ENCODE results near the gene VAV2.

The VAV2 gene

DNA sequence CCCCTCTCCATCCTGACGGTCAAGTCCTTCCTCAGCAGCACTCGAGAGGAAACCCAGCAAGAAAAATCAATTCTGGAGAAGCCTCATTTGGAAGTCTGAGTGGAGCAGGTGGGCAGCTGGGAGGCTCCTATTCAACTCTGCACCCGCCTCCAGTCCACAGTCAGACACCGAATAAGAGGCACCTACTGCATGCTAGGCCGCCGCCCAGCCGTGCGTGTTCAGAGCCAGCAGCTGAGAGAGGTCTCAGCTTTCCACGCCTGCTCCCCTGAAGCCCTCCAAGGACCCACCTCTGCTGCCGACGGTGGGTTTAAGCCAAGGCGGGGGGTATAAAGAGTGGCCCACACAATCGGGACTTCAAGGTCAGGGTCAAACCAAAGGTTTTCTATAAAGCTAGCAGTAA, 41.9 kb downstream of the VAV2 start:
- DNase-seq, result no peak

DNA sequence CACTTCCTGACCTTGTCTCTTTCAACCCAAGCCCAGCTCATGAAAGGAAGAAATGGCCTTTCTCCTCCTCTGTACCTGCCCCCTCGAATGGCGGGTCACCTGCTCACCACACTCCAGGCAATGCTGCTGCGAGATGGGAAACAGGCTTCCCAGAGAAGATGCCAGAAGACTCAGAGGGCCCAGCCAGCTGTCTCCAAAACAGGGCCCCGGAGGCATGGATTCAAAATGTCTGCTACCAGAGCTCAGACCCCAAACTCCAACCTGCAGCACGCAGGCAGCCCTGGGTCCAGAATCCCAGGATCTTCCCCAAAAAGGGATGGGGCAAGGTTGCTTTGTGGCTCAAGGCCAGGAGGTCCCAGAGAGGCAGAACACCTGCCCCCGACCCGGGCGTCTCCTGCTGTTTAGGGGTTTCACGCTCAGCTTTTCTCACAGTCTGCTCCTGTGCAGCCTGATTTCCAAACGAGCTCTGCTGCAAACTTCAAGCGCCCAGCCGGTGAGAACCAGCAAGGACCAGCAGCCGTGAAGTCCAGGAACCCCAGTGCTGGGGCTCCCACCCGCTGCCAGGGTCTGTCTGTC, 42.5 kb downstream of the VAV2 start:
- no peak for DNase-seq

DNA sequence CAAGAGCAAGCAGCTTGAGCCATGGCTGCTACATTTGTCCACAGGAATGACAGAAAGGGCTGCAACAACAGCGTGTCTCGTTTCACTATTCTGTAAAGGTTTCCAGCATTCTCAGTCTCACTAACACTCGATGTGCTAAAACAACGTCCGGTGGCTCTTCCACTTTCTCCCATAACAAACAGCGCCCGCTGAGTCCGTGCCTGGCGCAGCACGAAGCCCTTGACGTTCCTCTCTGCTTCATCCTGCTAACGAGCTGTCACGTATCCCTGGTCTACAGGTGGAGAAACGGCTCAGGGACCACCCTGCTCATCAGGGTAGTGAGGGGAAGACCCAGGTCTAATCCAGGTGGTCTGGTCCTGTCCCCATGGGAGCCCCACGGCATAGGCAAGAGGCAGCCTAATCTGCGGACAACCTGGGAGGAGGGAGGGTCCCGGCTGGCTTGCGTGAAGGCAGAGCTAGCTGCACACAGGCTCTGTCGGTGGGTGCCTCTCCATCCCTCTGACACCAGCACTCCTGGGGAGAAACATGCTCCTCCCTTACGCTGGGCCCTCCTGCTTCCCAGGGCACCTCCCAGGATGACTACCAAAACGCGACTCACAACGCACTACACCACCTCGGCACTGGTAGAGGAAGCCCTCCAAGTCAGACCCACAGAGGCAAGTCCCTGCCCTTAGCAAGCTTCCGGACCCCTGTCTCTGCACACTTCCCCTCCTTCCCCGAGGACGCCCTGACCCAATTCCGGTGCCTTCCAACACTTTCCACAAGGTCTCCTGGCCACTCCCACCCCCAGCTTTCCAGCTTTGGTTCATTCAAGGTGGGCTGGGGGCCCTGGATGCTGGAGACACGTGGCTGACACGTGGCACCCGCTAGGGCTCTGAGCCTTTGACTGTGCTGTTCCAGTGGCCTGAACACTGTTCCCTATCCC, 43.3 kb downstream of the VAV2 start:
- DNase-seq, result no peak

DNA sequence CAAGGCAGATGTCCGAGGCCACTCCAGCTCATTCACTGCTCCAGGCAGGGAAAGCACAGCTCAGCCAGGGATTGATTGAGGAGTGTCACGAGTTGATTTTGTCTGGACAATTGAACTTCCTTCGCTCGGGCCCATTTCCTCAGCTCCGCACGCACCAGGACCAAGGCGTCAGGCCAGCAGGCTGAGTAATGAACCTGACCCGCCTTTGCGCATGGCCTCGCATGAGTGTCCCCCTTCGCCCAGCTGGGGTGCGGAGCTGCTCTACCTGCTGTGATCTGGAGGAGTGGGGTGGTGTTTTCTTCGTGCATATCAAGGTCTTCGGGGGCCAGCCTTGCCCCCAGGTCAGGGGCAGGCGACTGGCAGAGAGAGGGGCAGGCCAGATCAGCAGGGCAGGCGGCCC, 44.0 kb downstream of the VAV2 start:
- no peak for DNase-seq

DNA sequence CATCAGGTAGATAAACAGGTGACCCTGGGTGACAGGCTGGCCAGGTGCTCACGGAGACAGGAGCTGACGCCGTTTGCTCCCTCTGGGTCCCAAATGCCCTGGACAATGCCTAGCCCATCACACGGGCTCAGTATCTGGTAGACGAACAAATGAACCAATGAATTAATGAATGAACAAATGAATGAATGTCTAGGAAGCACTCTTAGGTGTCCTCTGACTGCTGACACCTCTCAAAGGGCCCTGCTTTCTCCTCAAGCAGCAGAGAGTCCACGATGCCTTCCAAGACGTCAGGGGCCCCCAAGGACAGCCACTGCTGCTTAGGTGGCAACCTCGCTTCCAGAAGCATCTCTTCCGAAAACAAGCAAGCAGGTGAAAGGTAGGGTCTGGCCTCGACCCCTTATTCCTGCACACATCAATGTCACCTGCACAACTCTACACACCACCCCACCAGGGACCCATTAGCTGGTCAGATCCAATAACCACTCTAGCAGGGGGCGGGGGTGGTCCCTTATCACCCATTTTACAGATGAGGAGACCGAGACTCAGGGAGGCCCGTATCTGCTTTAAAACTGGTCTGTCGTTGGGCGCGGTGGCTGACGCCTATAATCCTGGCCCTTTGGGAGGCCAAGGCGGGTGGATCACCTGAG, 45.2 kb downstream of the VAV2 start:
- DNase-seq, result no peak

DNA sequence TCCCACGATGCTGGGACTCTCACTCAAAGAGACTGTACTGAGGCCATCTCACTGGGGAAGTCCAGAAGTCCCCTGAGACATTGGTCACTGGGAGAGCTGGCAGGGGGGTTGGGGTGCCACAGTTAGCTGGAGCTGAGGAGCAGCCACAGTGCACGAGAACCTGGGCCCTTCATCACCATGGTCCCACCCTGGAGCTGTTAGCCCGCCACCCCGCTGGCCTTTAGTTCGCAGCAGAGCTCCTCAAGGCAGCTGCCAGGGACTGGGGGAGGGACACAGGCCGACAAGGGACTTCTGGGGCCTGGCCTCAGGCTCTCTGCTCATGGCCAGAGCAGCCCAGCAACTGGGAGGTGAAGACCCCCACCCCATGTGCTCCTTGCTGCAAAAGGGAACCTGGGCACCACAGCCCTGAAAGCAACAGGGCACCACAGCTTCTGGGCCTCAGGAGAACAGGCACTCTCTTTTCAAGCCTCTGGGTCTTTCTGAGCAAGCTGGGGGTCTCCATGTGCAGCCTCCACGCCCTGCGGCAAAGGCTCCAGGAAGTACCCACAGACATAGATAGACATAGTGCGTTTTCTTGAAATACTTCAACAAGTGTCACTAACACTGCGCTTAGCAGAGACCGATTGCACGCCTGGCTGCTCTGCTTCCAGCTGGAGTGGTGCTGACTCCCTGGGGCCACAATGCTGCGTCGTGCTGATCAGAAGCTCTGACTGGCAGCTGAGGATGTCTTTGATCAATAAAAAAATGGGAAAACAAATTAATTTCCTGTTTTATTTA, 46.0 kb downstream of the VAV2 start:
- no peak for DNase-seq

DNA sequence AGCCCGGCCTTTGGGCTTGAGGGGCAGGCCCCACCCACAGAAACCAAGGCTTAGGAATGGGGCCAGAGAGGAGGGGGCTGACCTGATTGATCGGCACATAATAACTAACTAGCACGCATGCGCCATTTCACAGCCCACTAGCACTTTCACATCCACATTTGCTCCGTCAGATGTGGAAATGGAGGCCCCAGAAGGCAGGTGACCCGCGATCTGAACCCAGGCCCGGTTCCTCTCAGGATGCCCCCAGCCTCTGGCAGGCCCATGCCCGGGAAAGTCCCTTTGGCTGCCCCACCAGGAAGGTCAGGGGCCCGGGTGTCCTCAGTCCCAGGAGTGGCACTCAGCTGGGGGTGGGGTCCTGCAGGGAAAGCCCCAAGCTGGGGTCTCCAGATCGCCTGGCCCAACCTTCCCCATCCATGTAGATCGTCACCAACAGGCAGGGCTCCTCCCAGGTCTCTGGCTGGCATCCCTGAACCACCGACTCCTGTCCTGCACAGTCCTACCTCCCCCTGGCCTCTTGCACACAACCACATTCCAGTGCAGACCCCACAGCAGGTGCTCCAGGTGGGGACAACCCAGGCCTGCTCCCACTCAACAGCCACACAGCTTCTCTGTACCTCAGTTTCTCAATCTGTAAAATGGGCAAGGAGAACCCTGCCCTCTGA, 46.7 kb downstream of the VAV2 start:
- DNase-seq, result no peak

DNA sequence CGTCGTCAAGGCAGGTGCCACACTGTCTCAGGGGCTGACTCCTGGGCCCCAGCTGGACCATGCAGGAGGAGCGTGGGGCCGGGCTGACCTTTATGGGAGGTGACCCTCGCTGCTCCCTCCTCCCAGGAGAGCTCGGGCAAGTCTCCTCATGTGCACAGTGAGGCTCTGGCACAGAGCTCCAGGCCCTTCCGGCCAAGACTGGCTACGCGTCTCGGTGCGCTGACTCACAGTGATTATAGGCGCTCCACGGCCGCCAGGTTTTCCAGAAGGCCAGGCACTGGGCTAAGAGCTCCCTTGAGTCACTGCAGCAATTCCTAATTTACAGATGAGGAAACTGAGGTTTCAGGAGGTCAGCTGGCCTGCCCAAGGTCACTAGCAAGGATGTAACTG, 47.4 kb downstream of the VAV2 start:
- DNase-seq, result no peak

DNA sequence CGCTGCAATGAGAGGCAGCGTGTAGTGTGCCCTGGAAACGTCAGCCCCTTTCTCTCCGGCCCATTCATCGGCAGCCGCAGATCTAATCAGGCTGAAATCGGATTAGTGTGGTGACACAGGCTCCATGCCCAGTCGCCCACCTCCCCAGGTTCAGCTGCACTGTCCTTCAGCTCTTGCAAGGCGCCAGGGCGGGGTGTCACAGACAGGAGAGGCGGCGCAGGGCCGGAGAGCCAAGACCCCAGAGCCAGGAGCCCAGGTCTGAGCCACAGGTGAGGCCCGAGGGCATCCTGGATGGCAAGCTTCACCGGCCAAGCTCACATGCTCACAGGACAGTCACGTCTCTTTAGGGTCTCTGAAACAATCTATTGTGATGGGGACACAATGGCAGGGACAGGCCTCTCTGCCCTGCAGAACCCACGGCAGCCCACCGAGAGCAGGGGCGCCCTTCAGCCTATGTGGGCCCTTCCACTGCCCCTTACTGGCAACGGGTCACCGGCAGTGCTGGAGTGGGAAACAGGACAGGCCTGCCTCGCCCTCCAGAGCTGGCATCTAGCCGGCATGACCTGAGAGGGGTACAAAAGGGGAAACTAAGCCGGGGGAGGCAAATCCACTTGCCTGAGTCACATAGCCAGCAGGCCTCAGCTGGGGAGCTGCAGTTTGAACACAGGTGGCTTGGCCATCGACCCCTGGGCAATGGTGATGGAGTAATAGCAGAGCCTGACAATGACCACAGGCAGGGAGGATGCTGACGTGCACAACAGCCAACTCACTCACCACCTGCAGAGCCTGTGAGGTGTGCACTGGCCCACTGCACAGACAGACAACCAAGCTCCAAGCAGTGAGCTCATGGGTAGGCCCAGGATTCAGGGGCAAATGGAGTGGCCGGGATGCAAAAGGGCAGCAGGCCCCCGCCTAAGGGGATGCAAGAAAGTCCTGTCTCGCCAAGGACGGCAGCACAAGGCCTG, 48.1 kb downstream of the VAV2 start:
- no peak for DNase-seq

DNA sequence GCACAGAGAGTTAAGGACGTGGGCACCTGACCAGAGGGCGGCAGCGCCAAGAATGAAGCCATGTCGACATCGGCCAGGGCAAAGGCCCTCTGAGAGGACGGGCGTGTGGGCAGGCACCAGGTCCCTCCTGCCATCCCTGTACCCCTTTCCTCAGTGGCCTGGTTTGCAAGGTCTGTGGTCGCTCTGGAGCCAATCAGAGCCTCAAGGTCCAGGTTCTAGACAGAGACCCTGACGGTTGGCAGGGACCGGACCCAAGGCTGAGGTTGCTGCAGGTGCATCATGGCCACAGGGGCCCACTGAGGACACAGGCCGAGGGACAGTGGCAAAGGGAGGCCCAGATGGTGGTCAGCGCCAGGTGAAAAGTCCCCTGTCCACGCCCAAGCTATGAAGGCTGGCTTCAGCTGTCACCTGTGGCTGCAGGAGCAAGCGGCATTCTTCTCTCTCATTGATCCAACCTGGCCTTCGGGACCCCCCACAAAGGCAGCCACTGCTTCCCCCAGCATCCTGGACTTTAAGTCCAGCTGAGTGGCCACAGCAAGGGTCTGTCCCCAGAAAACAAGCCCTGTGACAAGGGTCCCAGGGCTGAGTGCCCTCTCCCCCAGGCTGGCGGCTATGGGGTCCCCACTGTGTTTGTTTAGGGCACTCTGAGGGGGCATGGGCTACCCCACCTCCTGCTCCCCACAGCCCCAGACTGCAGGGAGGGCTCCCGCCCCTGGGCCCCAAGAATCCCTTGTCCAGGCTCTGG, 48.9 kb downstream of the VAV2 start:
- DNase-seq, result no peak

DNA sequence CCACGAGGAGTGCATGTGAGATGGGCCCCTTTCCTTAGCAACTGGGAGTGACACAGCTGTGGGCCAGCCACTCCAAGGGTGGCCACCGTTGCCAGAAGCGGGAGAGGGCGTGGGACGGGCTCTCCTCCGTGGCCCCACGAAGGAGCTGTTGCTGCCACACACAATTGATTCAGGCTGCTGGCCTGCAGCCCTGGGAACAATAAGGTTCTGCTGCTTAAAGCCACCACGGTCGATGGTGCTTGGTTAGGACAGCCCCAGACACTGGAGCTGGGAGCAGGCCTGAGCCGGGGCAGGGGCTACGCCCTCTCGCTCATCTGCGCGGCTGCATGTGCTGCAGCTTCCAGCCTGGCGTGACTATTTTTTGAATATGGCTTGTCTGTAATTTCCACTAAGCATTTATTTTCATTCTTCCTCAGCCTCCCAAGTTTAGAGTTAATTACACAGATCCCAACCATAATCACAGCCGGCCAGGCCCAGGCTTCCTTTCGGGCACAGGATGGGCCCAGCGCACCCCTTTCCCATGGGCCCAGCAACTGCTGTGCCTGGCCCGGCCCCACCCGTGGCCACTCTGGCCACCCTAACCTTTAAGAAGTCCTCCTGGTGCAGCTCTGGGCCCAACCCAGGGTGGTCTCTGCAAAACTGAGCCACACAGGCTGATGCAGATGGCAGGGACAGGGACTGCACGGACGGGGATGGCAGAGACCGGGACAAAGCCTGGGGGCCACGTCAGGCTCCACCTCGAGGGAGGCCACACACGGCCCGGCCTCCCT, 49.7 kb downstream of the VAV2 start:
- DNase-seq, result no peak

DNA sequence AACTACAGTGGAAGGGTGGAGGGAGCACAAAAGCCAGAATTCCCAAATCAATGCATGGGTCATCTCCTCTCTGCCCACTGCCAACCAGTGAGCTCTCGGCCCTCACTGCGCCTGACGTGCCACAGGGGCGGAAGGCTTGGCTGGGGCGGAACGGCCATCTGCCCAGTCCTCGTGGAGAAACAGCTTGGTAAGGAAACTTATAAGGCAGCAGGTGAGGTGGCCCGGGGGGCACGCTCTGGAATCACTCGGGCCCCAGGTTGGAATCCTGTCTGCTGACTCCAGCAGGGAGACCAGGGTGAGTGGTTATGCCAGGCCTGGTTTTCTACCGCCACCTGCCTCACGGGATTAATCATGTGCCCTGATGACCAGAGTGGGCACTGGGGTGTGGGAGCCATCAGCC, 52.3 kb downstream of the VAV2 start:
- DNase-seq, result no peak

DNA sequence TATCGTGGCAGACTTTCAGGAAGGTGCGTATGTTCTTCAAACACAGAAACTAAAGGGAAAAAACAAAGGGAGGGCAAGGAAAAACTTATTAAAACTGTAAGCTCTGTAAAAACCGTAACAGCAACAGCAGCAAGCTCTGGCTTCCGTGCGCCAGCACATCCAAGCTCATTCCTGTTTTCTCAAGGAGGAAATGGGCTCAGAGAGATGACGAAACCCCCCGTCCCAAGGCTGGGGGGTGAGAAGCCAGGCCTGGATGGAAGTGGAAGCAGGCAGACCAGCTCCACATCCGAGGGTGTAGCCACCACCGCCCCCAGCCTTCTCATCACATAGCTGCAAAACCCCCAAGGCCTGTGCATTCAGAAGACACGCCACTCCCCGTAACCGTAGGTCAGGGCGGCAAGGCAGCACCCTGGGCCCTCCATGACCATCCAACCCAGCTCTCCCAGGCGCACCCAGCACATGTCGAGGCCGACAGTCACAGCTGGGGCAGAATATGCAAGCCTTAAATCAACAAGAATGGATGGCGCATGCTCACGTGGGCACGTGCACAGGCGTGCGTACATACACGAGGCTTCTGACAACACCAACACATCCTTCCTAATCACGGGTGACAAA, 52.8 kb downstream of the VAV2 start:
- no peak for DNase-seq

DNA sequence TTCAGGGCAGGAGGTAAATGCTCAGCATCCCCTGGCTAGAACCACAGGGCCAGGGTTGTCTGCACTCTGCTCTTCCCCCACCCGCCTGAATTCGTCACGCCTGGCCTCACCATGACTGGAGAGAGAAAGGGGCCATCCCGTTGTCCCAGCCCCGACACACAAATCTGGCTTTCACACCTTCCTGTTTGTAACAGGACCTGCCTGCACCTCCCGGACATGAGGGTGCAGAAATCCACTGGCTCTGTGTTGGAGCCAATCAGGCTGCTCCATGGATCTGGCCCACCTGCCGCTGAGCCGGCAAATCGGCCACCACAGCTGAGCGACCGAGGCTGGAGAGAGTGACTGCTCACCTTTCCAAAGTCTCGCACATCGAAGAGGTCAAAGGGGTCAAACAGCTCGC, 53.4 kb downstream of the VAV2 start:
- DNase-seq, result no peak

DNA sequence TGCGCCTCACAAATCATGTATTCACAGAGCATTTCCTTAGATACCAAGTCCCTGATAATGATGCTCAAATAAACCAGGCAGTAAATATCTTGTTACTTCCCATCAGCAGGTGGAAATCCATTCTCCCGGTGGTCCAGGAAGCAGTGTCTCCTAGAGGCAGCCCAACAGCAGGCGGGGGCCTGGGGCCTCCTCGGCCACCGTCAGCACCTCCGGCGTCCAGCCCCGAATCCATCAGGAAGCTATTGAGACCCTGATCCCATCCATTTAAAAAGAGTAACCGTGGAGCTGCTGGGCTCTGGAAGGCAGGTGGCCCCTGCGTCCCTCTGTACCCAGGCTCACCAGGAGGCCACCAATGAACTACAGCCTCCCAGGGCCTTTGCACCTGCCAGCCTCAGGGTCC, 54.0 kb downstream of the VAV2 start:
- DNase-seq, result no peak

DNA sequence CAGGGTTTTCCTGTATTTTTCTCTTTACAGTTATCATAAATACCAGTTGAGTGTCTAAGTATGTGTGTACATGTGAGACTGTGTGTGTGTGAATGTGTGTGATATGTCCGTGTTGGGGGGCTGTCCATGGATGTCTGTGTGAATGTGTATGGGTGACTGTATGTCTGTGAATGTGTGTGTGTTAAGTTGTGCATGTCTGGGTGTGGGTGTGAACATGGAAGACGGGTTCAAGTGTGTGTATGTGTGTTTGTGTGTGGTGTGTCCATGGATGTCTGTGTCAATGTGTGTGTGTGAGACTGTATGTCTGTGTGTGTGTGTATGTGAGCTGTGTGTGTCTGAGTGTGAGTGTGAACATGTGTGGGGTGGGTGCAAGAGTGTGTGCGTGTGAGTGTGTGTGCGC, 55.0 kb downstream of the VAV2 start:
- no peak for DNase-seq

DNA sequence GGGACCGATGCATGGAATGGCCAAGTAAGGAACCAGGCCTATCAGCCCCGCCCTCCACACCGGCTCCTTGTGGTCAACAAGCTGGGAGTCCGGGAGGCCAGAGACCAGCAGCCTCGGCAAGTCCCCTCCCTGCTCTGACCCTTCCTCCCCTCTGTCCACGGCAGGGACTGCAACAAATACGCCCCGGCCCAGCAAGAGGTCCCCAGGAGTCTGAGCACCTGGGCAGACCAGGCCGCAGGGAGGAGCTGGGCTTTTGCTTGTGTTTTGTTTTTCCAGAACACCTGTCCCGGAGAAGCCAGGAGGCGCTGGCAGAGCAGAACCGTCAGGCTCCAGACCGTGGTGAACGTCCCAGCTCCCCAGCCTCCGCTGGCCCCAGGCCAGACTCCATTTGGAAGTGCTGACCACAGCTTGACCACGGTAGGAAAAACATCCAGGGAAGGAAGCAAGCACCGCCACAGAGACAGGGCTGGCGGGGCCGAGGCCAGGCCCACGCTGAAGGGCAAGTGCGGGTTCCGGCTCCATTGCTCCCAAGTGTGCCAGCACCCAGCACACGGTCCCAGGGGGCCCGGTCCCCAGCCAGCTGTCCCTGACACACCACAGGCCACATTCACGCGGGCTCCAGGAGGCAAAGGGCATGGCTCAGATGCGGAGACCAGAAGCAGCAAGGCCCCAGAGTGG, 56.7 kb downstream of the VAV2 start:
- DNase-seq, result no peak

DNA sequence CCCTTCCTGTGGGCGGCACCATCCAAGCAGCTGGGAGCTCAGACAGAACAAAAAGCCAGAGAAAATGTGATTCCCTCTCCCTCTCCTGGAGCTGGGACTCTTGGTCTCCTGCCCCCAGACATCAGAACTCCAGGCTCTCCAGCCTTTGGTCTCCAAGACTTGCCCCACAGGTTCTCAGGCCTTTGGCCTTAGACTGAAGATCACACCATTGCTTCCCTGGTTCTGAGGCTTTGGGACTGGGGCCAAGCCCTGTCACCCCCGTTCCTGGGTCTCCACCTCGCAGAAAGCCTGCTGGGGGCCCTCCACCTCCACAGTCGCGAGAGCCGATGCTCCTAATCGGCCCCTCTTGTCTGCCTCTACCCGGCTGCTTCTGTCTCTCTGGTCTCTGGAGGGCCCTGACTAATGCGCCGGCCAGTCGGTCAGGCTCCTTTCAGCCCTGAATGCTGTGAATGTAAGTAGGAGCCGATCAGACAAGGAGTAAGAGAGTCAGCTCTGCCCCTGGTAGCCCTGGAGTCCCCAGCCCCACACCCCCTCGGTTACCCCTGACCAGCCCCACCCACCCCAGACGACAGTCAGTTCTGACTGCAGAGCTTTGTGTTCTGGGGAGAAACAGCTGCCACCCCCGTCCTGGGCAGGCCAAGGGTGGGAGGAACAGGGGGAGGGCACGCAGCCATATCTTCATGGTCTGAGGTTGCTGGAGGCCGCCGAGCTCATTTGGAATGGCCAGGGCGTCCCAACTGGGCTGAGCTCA, 57.5 kb downstream of the VAV2 start:
- no peak for DNase-seq
